ENCODE results near the gene LDAH. TPM values are rescaled to one million over a fixed set of nuclear protein-coding genes. Genes with fewer than 3 reads are reported as not detected.
A peak's percentile ranks its signal among the peaks of the same experiment; 100 is the strongest.

LDAH gene
- total RNA-seq, 6 experiments from 2014 or later, result 18.3 to 23.2 (median 20.2) TPM

GRCh38 chr2:20664431-20665242 lies 158.3 kb downstream of the LDAH start:
- Mint-ChIP-seq H3K27me3 (ENCODE audit: insufficient read depth) (peaks cover 36% of the 10 kb centered on the region), H3K4me1 (ENCODE audit: low read depth) (peaks cover 11% of the 10 kb centered on the region), H3K4me3 (no peak overlapping the region), H3K36me3 (ENCODE audit: low read depth) (no peaks in the 10 kb centered on the region), H3K27ac (no peak overlapping the region), H3K9me3 (no peaks in the 10 kb centered on the region)
- TF ChIP-seq CTCF (IDR thresholded peaks at IDR 0.05), result no peak
- no peak for DNase-seq

GRCh38 chr2:20664071-20664390 lies 158.9 kb downstream of the LDAH start:
- Mint-ChIP-seq H3K9me3 (no peaks in the 10 kb centered on the region), H3K36me3 (ENCODE audit: low read depth) (no peaks in the 10 kb centered on the region), H3K4me1 (ENCODE audit: low read depth) (peaks cover 11% of the 10 kb centered on the region), H3K27ac (no peak overlapping the region), H3K27me3 (ENCODE audit: insufficient read depth) (peaks cover 39% of the 10 kb centered on the region), H3K4me3 (no peak overlapping the region)
- TF ChIP-seq CTCF (IDR thresholded peaks at IDR 0.05), result no peak
- DNase-seq, result no peak

GRCh38 chr2:20663196-20664070 lies 159.5 kb downstream of the LDAH start:
- H3K4me3 Mint-ChIP-seq, result no peak overlapping the region
- no peak for DNase-seq
- no peak for TF ChIP-seq CTCF (IDR thresholded peaks at IDR 0.05)
- H3K4me1 Mint-ChIP-seq (ENCODE audit: low read depth), result peaks cover 11% of the 10 kb centered on the region
- H3K9me3 Mint-ChIP-seq, result no peaks in the 10 kb centered on the region
- H3K27ac Mint-ChIP-seq, result no peak overlapping the region
- H3K36me3 Mint-ChIP-seq (ENCODE audit: low read depth), result no peaks in the 10 kb centered on the region
- H3K27me3 Mint-ChIP-seq (ENCODE audit: insufficient read depth), result peaks cover 39% of the 10 kb centered on the region

GRCh38 chr2:20662308-20662937 lies 160.5 kb downstream of the LDAH start:
- Mint-ChIP-seq H3K27me3 (ENCODE audit: insufficient read depth) (peaks cover 41% of the 10 kb centered on the region), H3K27ac (no peak overlapping the region), H3K9me3 (no peaks in the 10 kb centered on the region), H3K4me3 (no peak overlapping the region), H3K4me1 (ENCODE audit: low read depth) (peaks cover 11% of the 10 kb centered on the region), H3K36me3 (ENCODE audit: low read depth) (no peaks in the 10 kb centered on the region)
- no peak for TF ChIP-seq CTCF (IDR thresholded peaks at IDR 0.05)
- no peak for DNase-seq

GRCh38 chr2:20661421-20662307 lies 161.2 kb downstream of the LDAH start:
- TF ChIP-seq CTCF (IDR thresholded peaks at IDR 0.05), result peak; percentile 99
- Mint-ChIP-seq H3K27me3 (ENCODE audit: insufficient read depth) (peaks cover 41% of the 10 kb centered on the region), H3K36me3 (ENCODE audit: low read depth) (no peaks in the 10 kb centered on the region), H3K4me1 (ENCODE audit: low read depth) (peaks cover 11% of the 10 kb centered on the region), H3K27ac (no peak overlapping the region), H3K9me3 (no peaks in the 10 kb centered on the region), H3K4me3 (no peak overlapping the region)
- peak; percentile 70 for DNase-seq
